ENCODE results near the gene KCNQ2. TPM values are rescaled to one million over a fixed set of nuclear protein-coding genes. Genes with fewer than 3 reads are reported as not detected.

The KCNQ2 gene
- total RNA-seq, 1 experiment from 2014 or later: 86.5 TPM

DNA sequence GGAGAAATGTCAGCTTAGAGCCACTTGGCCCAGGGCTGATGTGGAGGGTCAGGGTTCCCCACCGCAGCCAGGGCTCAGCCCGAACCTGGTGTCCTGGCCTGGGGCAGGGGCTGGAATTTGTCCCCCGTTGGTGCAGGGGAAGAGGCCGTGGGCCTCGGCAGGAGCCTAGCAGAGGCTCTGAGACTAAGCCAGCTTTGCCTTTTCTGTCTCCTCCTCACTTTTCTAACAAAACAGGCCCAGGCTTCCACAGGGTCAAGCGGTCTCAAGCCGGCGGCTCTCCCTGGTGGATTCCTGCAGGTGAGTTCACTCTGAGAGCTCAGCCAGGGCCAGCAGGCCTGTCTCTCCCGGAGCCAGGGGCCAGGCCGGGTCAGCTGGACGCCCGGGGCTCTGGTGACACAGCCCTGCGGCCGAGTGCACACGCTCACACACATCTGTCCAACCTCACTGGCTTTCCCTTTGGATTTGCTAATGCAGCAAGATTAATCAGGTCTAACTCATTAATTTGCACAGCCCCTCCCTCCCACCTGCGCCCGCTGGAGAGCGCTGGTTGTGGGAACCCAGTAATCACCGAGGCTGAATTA lies 108.4 kb downstream of the KCNQ2 start:
- no peak overlapping the region for H3K4me2 ChIP-seq (ENCODE audit: low read length)
- H3K4me3 ChIP-seq (replicated peaks in 1 of 2; ENCODE audit: low read depth in 1 of 2, low read length in 2 of 2): no peak overlapping the region
- no peaks in the 10 kb centered on the region for H3K9me2 ChIP-seq (ENCODE audit: insufficient read depth)
- ATAC-seq: no peak
- H3K4me1 ChIP-seq (ENCODE audit: control insufficient read depth in 1 of 2, insufficient read depth in 2 of 2, low read length in 2 of 2): no peaks in the 10 kb centered on the region
- RAD21 ChIA-PET (ENCODE audit: low non-redundant PET in 1 of 2, low total read pairs in 2 of 2, uncharacterized antibody in 2 of 2, unreplicated experiment in 2 of 2): no interaction called here
- H2AFZ ChIP-seq (ENCODE audit: low read depth, low read length, poor library complexity, severe bottlenecking): no peak overlapping the region
- no peak for DNase-seq (ENCODE audit: low read depth, low spot score)
- H3K27me3 ChIP-seq (ENCODE audit: insufficient read depth, low read length): no peaks in the 10 kb centered on the region
- H3K9me3 ChIP-seq (ENCODE audit: control insufficient read depth in 1 of 2, insufficient read depth in 1 of 2, low read depth in 1 of 2, low read length in 2 of 2): no peaks in the 10 kb centered on the region
- TF ChIP-seq REST (IDR thresholded peaks at IDR 0.05; ENCODE audit: low read depth): no peak
- no peak for TF ChIP-seq EZH2 (IDR thresholded peaks at IDR 0.05)
- no peak for TF ChIP-seq SP1 (IDR thresholded peaks at IDR 0.05; ENCODE audit: low read depth)
- TF ChIP-seq JUND (IDR thresholded peaks at IDR 0.05): no peak
- TF ChIP-seq POLR2A (IDR thresholded peaks at IDR 0.05; ENCODE audit: borderline replicate concordance, extremely low read depth, insufficient read depth, insufficient read length): no peak
- no peak overlapping the region for H3K9ac ChIP-seq (ENCODE audit: low read length)
- no TSS peak for BruUV-seq (replicated peaks)
- H4K20me1 ChIP-seq (ENCODE audit: insufficient read depth): no peaks in the 10 kb centered on the region
- H3K36me3 ChIP-seq (ENCODE audit: control insufficient read depth in 1 of 2, insufficient read depth in 2 of 2, low read length in 2 of 2): no peaks in the 10 kb centered on the region
- POLR2A ChIA-PET: no interaction called here
- CTCF ChIA-PET: no interaction called here
- no peaks in the 10 kb centered on the region for H3K79me2 ChIP-seq (ENCODE audit: insufficient read depth, low read length)
- no peak overlapping the region for H3K27ac ChIP-seq (ENCODE audit: low read depth, low read length)
- intact Hi-C loops (cut with micrococcal nuclease): no loop called here

Measured in HCT116 (cell line).